HG03045 (cell line): ENCODE results near the gene TMEM33.
A peak's percentile ranks its signal among the peaks of the same experiment; 100 is the strongest.

ENCODE experiments used
- ATAC-seq: cut with Tn5 transposase; IDR thresholded peaks from one replicate; pipeline ENCODE4 v1.9.1; 2021; ENCODE audit warnings: mild to moderate bottlenecking, moderate library complexity; ENCODE audit not compliant: unreplicated experiment

Gene TMEM33

DNA sequence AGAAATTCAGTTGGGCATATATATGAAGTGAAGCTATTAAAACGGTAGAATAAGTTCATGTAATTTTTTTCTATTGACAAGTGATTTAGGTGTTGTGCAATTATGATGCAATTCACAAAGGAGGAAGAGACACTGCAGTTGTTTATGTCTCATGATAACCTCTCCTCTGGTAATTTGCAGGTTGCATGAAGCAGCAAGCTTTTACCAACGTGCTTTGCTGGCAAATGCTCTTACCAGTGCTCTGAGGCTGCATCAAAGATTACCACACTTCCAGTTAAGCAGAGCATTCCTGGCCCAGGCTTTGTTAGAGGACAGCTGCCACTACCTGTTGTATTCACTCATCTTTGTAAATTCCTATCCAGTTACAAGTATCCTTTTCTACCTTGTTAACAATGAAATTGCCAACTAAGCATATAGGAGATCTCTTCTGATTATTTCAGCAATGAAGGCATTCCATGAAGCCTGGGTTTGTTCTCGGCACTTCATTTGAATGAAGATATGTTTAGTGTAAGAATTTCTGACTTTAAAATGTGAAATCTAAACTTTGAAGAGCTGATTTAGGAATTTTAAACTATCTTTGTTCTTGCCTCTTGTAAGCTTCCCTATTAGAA, 3.9 kb downstream of the TMEM33 start:
- no peak for ATAC-seq

- no peak for ATAC-seq
These were observed 5.6 kb downstream of the TMEM33 start for GRCh38 chr4:41940834-41941233.

DNA sequence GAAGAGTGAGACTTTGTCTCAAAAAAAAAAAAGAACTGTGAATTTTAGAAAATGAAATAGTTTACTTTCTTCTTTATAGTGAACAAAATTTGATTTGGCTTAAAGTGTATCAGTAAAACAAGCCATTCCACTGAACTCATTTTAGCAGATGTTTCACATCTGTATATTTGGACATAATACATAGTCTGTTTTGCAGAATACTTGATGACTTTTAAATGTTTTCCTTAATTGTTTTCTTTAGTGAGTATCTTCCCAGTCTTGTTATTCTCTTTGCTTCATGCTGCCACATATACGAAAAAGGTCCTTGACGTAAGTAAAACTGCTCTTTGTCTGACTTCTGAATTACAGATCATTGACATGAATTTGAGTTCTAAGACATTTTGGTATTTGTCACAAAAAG, 8.3 kb downstream of the TMEM33 start:
- ATAC-seq, result no peak

GRCh38 chr4:41944089-41944488, 8.9 kb downstream of the TMEM33 start:
- ATAC-seq, result no peak

GRCh38 chr4:41949531-41949930, 14.3 kb downstream of the TMEM33 start:
- ATAC-seq, result no peak

DNA sequence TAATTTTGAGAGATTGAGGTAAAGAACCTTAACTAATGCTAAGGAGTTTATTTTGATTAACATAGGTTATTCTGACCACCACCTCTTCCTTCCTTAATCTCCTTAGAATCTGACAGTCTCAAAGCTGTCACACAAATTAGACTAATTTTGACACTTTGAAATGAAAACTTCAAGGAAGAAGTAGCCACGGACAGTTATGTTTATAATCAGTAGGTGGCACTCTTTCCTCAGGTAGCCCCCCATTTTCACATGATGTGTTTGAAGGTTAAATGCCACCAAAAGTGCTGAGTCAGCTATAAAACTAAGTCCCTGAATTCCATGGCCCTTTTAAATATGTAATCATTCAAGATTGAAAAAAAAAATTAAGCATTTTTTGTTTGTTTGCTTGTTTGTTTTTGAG, 22.4 kb downstream of the TMEM33 start:
- no peak for ATAC-seq

DNA sequence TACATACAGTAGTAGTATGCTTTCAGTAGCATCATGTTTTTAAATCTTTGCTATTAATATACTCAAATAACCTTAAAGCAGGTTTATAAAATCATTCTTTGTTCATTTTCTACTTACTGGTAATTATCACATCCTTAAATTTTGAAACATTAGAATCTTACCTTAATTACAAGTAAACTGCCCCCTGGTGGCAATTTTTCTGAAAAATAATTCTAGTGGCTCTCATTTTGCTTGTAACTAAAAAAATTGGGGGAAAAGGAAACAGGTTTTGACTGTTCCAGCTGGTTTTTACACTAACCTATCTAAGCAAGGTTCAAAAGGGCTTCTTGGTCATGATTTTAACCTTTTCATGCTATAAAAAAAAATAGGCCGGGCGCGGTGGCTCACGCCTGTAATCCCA, 27.9 kb downstream of the TMEM33 start:
- ATAC-seq, result no peak

- no peak for ATAC-seq
These were observed 29.2 kb downstream of the TMEM33 start for GRCh38 chr4:41964401-41964800.

DNA sequence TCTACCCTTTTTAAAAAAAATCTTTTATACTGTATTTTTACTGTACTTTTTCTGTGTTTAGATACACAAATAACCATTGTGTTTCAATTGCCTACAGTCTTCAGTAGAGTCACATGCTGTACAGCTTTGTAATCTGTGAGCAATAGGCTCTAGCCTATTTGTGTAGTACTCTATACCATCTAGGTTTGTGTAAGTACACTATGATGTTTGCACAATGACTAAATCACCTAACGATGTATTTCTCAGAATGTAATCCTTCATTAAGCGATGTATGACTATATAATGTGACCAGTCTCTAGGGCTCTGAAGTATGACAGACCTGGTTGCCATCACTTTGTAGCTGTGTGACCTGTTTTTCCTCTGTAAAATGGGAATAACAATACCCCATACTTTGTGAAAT, 32.2 kb downstream of the TMEM33 start:
- ATAC-seq, result no peak

DNA sequence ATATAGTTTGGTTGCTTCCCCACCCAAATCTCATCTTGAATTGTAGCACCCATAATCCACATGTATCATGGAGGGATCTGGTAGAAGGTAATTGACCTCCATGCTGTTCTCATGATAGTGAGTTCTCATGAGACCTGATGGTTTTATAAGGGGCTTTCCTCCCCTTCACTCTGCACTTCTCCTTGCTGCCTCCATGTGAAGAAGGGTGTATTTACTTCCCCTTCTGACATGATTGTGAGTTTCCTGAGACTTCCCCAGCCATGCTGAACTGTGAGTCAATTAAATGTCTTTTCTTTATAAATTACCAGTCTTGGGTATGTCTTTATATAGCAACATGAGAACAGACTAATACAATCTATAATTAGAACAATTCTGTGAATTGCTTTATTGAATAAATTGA, 34.4 kb downstream of the TMEM33 start:
- ATAC-seq, result no peak

DNA sequence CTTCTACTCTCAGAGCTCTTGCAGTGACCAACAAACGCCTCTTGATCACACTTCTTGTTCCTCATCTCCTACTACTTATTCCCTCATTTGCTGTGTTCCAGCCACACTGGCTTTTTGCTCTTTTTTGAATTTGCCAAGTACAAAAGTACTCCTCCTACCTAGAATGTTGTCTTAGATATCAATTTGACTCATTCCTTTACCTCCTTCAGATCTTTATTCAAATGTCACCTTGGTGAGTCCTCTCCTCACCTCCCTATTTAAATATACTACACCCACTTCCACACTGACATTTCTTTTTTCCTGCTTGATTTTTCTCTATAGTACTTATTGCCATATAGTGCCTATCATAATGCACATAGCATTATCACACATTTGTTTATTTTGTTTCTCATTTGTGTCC, 40.1 kb downstream of the TMEM33 start:
- ATAC-seq, result no peak

- no peak for ATAC-seq
These were observed 41.7 kb downstream of the TMEM33 start for GRCh38 chr4:41976775-41977516.

- no peak for ATAC-seq
These were observed 42.5 kb downstream of the TMEM33 start for GRCh38 chr4:41977709-41978108.

DNA sequence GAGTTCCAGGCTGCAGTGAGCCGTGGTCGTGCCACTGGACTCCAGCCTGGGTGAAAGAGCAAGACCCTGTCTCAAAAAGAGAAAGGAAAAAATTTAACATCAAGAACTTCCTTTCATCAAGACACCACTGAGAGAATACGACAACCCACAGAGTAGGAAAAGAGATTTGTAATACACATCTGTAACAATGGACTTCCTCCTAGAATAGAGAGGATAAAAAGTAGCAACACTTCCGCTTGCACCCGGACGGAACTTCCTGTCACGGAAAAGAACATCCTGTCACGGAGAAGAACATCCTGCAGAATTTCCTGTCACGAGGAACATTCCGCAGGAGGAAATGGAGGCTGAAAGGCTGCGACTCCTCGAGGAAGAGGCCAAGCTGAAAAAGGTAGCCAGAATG, 46.2 kb downstream of the TMEM33 start, which contains the start of gene DCAF4L1:
Gene DCAF4L1, plus strand, starts transcription at position 301 of the 400 bp plus-strand sequence. Its CDS starts 37 bp downstream, at position 338.
- ATAC-seq, result no peak

- no peak for ATAC-seq
These were observed 47.5 kb downstream of the TMEM33 start for GRCh38 chr4:41982716-41983115.

DNA sequence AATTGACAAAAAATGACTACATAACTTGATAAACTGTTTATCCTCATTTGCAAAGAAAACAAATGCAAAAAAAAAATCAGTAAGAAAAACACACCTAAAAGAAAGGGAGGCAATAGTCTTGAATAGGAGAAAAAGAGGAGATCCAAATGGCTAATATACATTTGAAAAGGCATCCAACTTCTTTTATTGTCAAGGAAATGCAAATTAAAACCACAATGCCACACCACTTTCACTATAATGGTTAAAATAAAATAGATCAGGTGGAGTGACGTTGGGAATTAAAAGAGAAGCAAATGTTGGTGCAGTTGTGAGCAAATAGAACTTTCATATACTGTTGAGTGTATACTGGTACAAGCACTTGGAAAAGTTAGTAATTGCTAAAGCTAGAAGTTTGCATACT, 49.9 kb downstream of the TMEM33 start:
- ATAC-seq, result no peak

DNA sequence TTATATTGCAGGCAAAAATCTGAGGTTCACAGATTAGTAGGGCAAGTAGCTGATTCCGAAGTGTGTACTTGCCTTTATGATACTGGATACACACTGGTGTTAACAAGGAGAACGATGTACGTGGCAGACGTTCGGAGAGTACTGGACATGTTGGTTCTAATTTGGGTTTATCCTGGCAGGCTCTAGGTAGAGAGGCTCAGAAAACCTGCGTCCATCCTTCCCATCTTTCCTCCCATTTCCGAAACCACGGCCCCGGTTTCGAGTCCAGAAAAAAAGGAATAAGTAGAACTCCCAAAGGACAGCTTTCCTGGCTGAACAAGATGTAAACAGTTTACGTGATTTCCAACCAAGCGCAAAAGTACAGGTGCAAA, 54.8 kb downstream of the TMEM33 start:
- ATAC-seq, result peak; percentile 15

- peak; percentile 99 for ATAC-seq
These were observed 55.3 kb downstream of the TMEM33 start, which contains the start of gene SLC30A9 for GRCh38 chr4:41990365-41991111. TSS of gene SLC30A9 (plus strand) at chr4:41990530. CDS start at chr4:41990652, 122 bp downstream.

DNA sequence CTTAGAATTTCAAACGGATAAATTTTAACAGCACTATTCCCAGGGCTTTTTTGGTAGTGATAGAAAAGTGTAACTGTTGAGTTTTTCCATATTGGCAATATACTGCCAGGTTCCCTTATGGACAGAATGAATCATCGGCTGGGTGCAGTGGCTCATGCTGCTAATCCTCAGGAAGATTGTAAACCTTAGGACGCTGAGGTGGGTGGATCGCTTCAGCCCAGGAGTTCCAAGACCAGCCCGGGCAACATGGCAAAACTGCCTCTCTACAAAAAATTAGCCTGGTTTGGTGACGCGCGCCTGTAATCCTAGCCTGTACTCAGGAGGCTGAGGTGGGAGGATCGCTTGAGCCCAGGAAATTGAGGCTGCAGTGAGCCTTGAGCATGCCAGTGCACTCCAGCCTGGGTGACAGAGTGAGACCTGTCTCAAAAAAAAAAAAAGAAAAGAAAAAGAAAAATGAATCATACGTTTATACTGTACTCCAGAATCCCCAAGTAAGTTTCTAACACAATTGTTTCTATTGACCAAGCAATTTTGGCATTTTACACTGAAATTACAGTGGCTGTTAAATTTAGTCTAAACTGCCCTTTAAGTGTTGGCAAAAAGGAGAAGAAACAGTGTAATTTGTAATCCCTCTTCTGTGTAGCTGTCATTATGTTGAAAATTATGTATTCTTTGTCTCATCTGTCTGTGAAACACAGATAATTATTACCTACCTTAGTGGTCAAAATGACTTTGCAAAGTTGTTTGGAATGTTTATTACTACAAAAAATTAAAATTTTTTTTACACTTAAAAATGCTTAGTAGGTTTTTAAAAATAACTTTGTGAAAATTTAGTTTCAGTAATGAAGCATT, 56.9 kb downstream of the TMEM33 start:
- ATAC-seq, result no peak

- ATAC-seq, result no peak
These were observed 58.0 kb downstream of the TMEM33 start for GRCh38 chr4:41992967-41993857.
